GM19025 (cell line): ENCODE data around the gene ADGRD1.
"Not testable (repeated sequence)": the region's sequence is repeated elsewhere in the genome, so short reads cannot be mapped to it uniquely, and the experiment has no call there.

Experiments used
- ATAC-seq: cut with Tn5 transposase; IDR thresholded peaks from one replicate; pipeline ENCODE4 v1.9.1; 2021; ENCODE audit warnings: mild to moderate bottlenecking, low read depth, moderate library complexity; ENCODE audit not compliant: unreplicated experiment

ADGRD1 gene

DNA sequence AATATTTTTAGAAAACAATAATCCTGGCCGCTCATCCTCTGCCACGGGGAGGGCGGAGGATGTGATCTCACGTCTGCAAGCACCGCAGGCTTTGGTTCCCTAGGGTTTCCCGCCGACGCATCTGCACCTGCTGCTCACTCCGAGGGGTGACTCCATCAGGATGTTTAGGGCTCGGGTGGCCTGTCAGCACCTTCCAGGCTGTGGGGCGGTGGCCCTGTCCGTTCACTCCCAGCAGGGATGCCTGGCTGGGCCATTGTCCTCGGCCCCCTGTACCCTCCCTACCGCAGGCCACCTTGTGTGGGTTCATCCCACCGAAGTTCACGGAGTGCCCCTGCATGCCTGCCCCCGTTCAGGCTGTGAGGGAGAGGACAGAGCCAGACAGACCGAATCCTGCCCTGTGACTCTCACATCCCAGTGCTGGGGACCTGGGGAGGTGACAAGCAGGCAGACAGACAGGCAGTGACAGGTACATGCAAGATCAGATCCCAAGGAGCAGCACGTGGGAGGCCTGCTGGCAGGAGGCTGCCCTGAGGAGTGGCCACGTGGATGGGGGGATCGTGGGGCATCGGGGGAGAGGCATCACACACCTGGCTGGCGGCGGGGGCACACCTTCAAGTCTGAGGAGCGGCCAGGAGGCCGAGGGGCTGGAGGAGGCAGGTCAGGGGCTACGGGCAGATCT lies 112.6 kb downstream of the ADGRD1 start:
- ATAC-seq: no peak

GRCh38 chr12:131066886-131067490 lies 113.3 kb downstream of the ADGRD1 start:
- ATAC-seq: no peak

DNA sequence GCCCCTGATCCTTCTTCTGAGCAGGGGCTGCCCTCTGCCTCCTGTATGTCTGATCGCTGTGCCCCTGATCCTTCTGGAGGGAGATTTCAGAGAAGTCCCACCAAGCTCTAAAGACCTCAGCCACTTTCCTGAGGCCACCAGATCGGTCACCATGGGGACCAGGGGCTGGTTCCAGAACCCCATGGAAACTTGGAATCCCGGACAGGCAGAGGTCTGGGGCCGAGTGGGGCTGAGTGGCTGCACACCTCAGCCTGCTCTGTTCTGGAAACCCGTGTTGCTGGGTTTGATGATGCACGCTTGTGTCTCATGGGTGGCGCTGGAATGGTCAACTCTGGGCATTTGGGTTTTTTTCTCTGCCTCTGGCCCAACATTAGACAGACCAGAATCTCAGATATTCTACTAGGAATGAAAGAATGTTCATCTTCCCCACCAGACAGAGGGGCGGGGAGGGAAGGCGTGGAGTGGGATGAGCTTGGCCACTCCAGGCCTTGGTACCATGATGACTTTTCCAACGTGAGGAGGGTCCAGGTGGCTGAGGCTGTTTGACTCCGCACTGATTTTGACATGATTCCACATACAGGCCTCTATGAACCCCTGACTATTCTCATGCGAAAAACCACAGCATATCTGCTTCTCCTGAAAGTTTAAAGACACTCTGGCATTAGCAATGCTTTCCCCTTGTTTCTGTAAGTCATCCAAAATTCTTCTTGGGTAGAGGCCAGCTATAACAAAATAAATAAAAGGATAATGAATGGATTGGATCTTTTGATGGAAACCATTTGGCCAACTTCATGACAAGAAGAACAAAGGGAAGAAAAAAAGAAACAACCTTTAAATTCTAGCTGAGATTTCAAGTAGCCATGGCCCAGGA lies 114.5 kb downstream of the ADGRD1 start:
- no peak for ATAC-seq

GRCh38 chr12:131068926-131069720 lies 115.4 kb downstream of the ADGRD1 start:
- not testable (repeated sequence) for ATAC-seq

- ATAC-seq: not testable (repeated sequence)
Measured at GRCh38 chr12:131070136-131070535, 116.4 kb downstream of the ADGRD1 start.

DNA sequence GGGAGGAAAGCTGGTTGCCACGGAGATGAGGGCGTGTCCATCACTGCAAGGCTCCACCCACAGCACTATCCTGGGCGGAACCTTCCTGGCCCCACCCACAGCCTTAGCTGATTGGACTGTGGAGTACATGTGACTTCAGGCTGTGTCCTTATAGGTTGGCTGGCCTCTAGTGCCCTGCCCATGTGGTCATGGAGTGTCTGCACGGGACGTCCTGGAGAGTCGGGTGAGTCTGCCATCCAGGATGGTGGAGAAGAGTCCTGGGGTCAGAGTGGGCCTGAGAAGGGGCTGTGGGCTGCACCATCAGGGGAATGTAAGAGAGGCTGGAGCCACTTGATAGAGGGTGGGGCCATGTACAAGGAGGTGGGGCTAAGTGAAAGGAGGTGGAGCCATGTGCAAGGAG lies 117.0 kb downstream of the ADGRD1 start:
- not testable (repeated sequence) for ATAC-seq

GRCh38 chr12:131071234-131071820 lies 117.6 kb downstream of the ADGRD1 start:
- ATAC-seq: not testable (repeated sequence)

- ATAC-seq: not testable (repeated sequence)
Measured at GRCh38 chr12:131071950-131072349, 118.2 kb downstream of the ADGRD1 start.

- ATAC-seq: no peak
Measured at GRCh38 chr12:131072451-131073230, 118.9 kb downstream of the ADGRD1 start.

DNA sequence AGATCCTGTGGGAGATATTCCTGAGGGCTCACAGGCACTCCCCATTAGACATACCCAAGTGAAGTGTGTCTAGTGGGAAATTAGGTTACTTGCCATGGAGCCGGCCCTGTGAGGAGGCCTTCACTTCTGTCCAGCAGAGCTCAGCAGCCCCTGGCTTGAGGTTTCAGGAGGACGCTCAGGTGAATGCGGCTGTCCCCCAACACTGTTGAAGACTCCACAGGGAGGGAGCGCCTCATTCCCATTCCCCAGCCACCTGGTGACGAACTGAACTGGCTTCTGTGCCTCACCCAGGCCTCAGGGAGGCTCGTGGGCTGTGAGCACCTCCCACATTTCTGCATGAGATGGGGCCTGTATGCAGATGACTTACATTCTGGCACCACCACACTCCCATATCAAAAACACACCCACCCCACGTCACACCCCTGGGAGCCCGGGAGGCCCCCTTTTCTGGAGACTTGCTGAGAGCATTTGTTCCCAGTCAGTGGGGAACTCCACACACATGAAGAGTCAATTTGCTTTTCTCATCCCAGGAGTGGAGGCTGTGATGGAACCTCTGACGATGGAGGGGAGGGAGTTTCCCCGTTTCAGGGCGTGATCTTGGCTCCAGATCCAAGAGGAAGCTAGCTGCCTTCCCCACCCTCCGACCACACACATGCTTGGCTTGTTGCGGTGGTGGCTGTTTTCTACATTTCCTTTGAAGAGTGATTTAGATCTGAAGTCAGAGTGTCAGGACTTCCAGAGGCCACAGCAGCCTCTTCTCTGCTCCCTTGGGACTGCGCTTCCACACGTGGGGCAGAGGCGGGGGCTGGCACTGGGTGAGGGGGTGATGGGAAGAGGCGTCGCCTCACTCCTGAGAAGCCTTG lies 120.7 kb downstream of the ADGRD1 start:
- ATAC-seq: no peak

GRCh38 chr12:131075194-131075593 lies 121.5 kb downstream of the ADGRD1 start:
- ATAC-seq: no peak

DNA sequence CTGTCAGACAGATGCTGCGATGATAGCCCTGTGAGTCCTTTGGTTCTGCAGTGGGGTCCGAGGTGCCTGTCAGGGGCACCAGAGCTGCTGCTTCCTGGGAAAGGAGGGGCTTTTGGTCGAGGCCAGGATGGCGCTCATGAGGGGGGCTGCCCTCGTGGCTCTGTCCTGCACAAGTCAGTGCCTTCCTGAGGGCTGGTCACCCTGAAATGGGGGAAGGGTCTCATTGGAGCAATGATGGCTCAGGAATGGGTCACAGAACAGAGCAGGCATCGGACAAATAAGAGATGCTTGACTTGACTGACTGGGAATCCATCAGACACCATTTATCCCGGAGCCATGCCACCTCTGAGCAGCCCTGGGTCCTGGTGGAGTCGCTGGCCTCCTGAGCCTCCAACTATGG lies 121.9 kb downstream of the ADGRD1 start:
- ATAC-seq: no peak

- no peak for ATAC-seq
Measured at GRCh38 chr12:131076296-131076695, 122.6 kb downstream of the ADGRD1 start.

- ATAC-seq: no peak
Measured at GRCh38 chr12:131076791-131077747, 123.4 kb downstream of the ADGRD1 start.

GRCh38 chr12:131077931-131078391 lies 124.3 kb downstream of the ADGRD1 start:
- ATAC-seq: no peak

GRCh38 chr12:131082290-131083194 lies 128.8 kb downstream of the ADGRD1 start:
- no peak for ATAC-seq
